Gastroesophageal sphincter (tissue), 4 donors: Measurements from ENCODE around the gene GRIP1. TPM values are rescaled to one million over a fixed set of nuclear protein-coding genes. Genes with fewer than 3 reads are reported as not detected.

Experiments
- ATAC-seq: fragments of 150-250 bp; one replicate; pipeline ENCODE4 v1.9.1; 2016; ENCODE audit warnings: mild to moderate bottlenecking, moderate library complexity
- H3K27ac ChIP-seq, 4 donors: fragments of 200-600 bp; sonication (generic) in 3 of 4; 1 replicate in 3 of 4; 2 replicates in 1 of 4; pipeline ENCODE4 v1.5.1; 2016 to 2019
- H3K27me3 ChIP-seq: fragments of 200-600 bp; sonication (generic); one replicate; pipeline ENCODE4 v1.5.1; 2019
- H3K36me3 ChIP-seq, 2 donors: fragments of 200-600 bp; sonication (generic); one replicate each; pipeline ENCODE4 v1.5.1; 2019; ENCODE audit warnings: control low read depth in 1 of 2
- H3K4me1 ChIP-seq, 3 donors: fragments of 200-600 bp; sonication (generic); 1 replicate in 2 of 3; 2 replicates in 1 of 3; pipeline ENCODE4 v1.5.1; 2016 to 2019; ENCODE audit warnings: control low read depth in 2 of 3
- H3K4me3 ChIP-seq, 2 donors: fragments of 200-600 bp; sonication (generic); one replicate each; pipeline ENCODE4 v1.5.1; 2019; ENCODE audit warnings: mild to moderate bottlenecking in 1 of 2, moderate library complexity in 1 of 2
- H3K9me3 ChIP-seq, 3 donors: fragments of 200-600 bp; sonication (generic); one replicate each; pipeline ENCODE4 v1.5.1; 2017 to 2019; ENCODE audit warnings: control low read depth in 2 of 3
- EP300 ChIP-seq: sonication (generic); formaldehyde crosslinking; IDR thresholded peaks from one replicate; pipeline ENCODE4 v1.6.1; 2017; ENCODE audit warnings: antibody characterized with exemption, mild to moderate bottlenecking
- POLR2A ChIP-seq, 2 donors: fragments of 450-650 bp; IDR thresholded peaks; one replicate each; pipeline ENCODE4 v1.6.1; 2017; ENCODE audit warnings: antibody characterized with exemption in 2 of 2, mild to moderate bottlenecking in 2 of 2, moderate library complexity in 1 of 2
- POLR2AphosphoS5 ChIP-seq: sonication (generic); formaldehyde crosslinking; IDR thresholded peaks from one replicate; pipeline ENCODE4 v1.6.1; 2017; ENCODE audit warnings: antibody characterized with exemption
- WGBS, 2 donors: methylation state at CpG; one replicate each; pipeline ENCODE4 v1.1.5; 2018; ENCODE audit warnings: low coverage in 1 of 2; 5-methylcytosine and 5-hydroxymethylcytosine counted together
- total RNA-seq, 4 donors: library from RNA; depleted of rRNA; stranded (reverse); fragments of >200 nt; gene quantifications; one replicate each; pipeline ENCODE4 v1.1.0, GENCODE V29; 2016
- TF ChIP-seq, protein P1 (sequence below), 4 experiments: fragments of 200-600 bp in 2 of 4; fragments of 450-650 bp in 2 of 4; sonication (generic) in 1 of 4; IDR thresholded peaks; one replicate each; pipeline ENCODE4 v1.5.1; 2017 to 2019; ENCODE audit warnings: antibody characterized with exemption in 4 of 4, mild to moderate bottlenecking in 2 of 4, moderate library complexity in 2 of 4

The GRIP1 gene
- total RNA-seq, 4 donors from 2014 or later: 6.8 to 17.8 (median 11.6) TPM

DNA sequence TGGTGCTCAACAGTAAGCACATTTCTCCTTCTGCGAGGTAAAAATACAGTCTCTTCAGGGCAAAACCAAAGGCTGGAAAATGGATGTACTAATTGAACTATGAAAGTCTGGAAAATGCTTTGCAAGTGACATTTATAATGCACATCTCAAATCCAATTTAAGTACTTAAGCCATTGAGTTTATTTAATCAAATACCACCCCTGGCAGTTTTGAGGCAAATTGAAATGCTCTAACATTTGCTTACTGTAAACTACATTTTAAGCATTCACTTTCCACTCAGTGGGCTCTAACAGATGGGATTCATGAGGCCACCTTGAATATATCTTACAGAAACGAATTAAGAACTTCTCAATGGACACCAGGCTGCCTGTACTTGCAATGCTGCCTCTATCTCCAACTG lies 306.9 kb downstream of the GRIP1 start:
- TF ChIP-seq, protein P1, sequence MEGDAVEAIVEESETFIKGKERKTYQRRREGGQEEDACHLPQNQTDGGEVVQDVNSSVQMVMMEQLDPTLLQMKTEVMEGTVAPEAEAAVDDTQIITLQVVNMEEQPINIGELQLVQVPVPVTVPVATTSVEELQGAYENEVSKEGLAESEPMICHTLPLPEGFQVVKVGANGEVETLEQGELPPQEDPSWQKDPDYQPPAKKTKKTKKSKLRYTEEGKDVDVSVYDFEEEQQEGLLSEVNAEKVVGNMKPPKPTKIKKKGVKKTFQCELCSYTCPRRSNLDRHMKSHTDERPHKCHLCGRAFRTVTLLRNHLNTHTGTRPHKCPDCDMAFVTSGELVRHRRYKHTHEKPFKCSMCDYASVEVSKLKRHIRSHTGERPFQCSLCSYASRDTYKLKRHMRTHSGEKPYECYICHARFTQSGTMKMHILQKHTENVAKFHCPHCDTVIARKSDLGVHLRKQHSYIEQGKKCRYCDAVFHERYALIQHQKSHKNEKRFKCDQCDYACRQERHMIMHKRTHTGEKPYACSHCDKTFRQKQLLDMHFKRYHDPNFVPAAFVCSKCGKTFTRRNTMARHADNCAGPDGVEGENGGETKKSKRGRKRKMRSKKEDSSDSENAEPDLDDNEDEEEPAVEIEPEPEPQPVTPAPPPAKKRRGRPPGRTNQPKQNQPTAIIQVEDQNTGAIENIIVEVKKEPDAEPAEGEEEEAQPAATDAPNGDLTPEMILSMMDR (IDR thresholded peaks at IDR 0.05): no peak
- TF ChIP-seq POLR2A (IDR thresholded peaks at IDR 0.05): peak in 1 of 2 donors; percentile 6
- Histone ChIP-seq H3K36me3 (peaks cover 0 to 27% of the 10 kb centered on the region in 2 donors), H3K4me1 (no peaks in the 10 kb centered on the region), H3K9me3 (no peaks in the 10 kb centered on the region), H3K27ac (no peak overlapping the region), H3K4me3 (no peak overlapping the region), H3K27me3 (no peaks in the 10 kb centered on the region)
- ATAC-seq: no peak
- WGBS, 2 donors: 49 to 83% methylated on average over 2 of the region's 2 CpGs

DNA sequence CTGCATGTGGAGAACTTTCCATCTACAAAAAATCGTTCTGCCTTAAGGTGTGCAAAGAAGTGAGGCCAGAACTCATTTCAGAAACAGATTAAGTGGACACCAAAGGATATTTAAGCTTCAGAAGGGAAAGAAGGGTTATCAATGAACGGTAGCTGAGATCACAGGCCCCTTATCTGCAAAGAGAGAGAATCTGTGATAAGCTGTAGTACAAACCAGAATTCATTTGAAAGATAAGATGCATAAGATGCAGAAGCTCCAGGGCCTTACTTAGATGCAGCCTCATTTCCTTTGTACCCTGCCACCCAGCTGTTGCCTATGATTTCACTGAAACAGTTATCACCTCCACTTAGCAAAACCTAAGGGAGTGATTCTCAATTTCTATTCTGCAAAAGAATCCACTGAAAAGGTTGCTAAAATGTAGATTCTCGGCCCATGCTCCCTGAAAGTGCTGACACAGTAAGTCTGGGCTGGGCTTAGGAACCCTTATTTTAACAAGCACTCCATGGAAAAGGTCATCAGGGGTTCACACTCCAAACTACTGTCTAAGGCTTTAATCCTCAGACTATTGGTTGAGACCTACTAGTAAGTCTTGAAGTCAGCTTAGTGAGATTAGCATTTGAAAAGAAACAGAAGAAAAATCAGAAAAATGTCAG lies 311.7 kb downstream of the GRIP1 start:
- Histone ChIP-seq H3K36me3 (peaks cover 0 to 22% of the 10 kb centered on the region in 2 donors), H3K9me3 (no peaks in the 10 kb centered on the region), H3K4me1 (no peaks in the 10 kb centered on the region), H3K4me3 (no peak overlapping the region), H3K27ac (no peak overlapping the region), H3K27me3 (no peaks in the 10 kb centered on the region)
- TF ChIP-seq POLR2AphosphoS5 (no peak), EP300 (no peak), POLR2A (IDR thresholded peaks at IDR 0.05) (no peak)
- TF ChIP-seq, protein P1 (IDR thresholded peaks at IDR 0.05): no peak
- no peak for ATAC-seq
- 50 to 58% methylated on average over 1 to 2 of the region's 3 CpGs for WGBS, 2 donors

DNA sequence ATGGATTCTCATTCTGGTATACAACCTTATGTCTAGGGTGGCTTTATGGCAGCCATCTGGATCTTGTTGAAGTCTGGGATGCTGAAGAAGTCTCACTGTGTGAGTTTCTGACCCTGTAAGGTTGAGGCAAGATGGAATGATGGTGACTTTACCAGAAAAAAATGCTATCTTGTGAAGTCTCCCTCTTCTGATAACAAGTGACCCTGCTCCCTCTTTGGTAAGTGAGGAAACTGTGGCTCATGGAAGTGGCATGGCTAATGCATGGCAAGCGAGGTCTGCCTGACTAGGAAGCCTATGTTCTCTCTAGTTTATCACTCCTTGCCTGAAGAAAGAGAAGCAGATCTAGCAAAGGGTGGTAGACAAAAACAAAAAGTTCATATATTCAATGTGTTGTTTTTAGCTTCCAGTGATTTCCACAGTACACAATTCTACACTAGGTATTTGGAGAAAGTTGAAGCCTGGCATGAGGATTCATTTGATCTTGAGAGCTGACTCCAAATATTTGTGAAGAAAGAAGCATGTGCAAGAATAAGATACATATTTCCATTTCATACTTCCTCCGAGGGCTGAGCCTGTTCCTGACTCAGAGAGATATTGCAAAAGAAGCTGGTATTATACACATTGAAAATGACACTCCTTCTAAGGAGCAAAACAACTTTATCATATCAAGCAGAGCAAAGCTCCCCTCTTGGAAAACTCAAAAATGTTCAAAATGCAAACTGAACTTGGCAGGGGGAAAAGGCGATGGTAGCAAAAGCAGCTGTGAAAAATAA lies 313.0 kb downstream of the GRIP1 start:
- H3K9me3 ChIP-seq: no peaks in the 10 kb centered on the region
- peaks cover 0 to 13% of the 10 kb centered on the region in 2 donors for H3K36me3 ChIP-seq
- no peak for TF ChIP-seq POLR2AphosphoS5
- no peaks in the 10 kb centered on the region for H3K4me1 ChIP-seq
- WGBS, 2 donors: 76 to 87% methylated on average over 3 of the region's 3 CpGs
- H3K4me3 ChIP-seq: no peak overlapping the region
- H3K27ac ChIP-seq: no peak overlapping the region
- no peak for ATAC-seq
- H3K27me3 ChIP-seq: no peaks in the 10 kb centered on the region

DNA sequence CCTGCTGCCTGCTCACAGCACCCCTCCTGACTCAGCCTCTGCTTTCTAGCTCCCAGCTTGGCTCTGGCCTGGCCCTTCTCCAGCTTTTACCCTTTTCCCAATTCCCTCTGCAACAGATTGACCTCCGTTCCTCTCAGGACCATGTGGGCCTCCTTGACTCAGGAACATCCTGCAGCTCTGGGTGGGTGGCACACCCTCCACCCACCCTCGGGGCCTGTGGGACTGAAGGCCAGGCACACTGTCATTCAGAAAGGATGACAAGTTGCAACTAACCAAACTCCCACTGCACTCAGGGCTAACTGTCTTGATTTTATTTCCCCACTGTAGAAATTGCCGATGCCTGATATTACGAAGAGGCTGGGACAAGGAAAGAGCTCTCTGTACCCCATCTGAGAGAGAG lies 317.2 kb downstream of the GRIP1 start:
- H3K27ac ChIP-seq: no peak overlapping the region
- no peak overlapping the region for H3K4me3 ChIP-seq
- WGBS, 2 donors: 94 to 100% methylated on average over 2 to 3 of the region's 4 CpGs
- ATAC-seq: no peak
- H3K9me3 ChIP-seq: no peaks in the 10 kb centered on the region
- H3K4me1 ChIP-seq: no peaks in the 10 kb centered on the region
- H3K27me3 ChIP-seq: no peaks in the 10 kb centered on the region
- TF ChIP-seq, protein P1 (IDR thresholded peaks at IDR 0.05): no peak
- TF ChIP-seq EP300 (no peak), POLR2AphosphoS5 (no peak), POLR2A (IDR thresholded peaks at IDR 0.05) (no peak)
- H3K36me3 ChIP-seq: no peaks in the 10 kb centered on the region

DNA sequence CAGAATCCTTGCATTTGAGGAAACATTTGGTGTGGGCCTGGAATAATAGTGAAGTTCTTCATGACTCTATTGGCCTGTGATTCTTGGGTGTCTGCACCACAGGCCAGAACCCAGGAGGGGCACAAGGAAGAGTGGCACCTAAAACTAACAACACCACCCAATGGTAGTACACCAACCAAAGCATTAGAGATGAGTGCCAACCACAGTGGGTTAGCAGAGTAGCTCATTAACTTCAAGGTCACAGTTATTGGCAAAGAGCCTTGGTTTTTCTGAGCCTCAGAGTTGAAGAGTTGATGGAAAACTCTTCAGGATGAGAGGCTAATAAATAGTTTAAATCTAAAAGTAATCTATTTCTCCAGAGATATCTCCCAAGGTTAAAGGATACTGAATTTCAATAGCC lies 319.6 kb downstream of the GRIP1 start:
- Histone ChIP-seq H3K4me1 (no peaks in the 10 kb centered on the region), H3K4me3 (no peak overlapping the region), H3K27me3 (no peaks in the 10 kb centered on the region), H3K36me3 (no peaks in the 10 kb centered on the region), H3K9me3 (no peaks in the 10 kb centered on the region), H3K27ac (no peak overlapping the region)
- no peak for TF ChIP-seq POLR2A (IDR thresholded peaks at IDR 0.05)
- TF ChIP-seq, protein P1 (IDR thresholded peaks at IDR 0.05): no peak
- no peak for TF ChIP-seq EP300
- no peak for TF ChIP-seq POLR2AphosphoS5
- no peak for ATAC-seq
